ENCODE results near the gene PITPNC1.

GRCh38 chr17:67374329-67375053, 2.6 kb upstream of the PITPNC1 start:
- TF ChIP-seq CTCF (conservative IDR thresholded peaks at IDR 0.05; ENCODE audit: low read depth, low read length) = peak; percentile 99
- TF ChIP-seq EZH2 (IDR thresholded peaks at IDR 0.05; ENCODE audit: low read length, unreplicated experiment) = no peak

Measured in PC-3 (cell line).